Measurements from ENCODE around the gene DCAF11. TPM values are rescaled to one million over a fixed set of nuclear protein-coding genes. Genes with fewer than 3 reads are reported as not detected.
A peak's percentile ranks its signal among the peaks of the same experiment; 100 is the strongest.

DCAF11 gene
- total and polyA plus RNA-seq, 2 of the 8 experiments (the other 6 are each of a cell fraction or from before 2014, with no cell fraction given), result 60.4 to 63.6 TPM

- no peak overlapping the region for H3K23ac ChIP-seq (ENCODE audit: insufficient read length)
- H3K79me2 ChIP-seq (ENCODE audit: control insufficient read depth in 1 of 2, insufficient read depth in 2 of 2, low read length in 2 of 2), result peaks cover 0 to 12% of the 10 kb centered on the region in 2 experiments; a peak in 2 of 4 replicates
- CTCF ChIA-PET (ENCODE audit: partially characterized antibody), result interaction anchor here (0.6 to 3.1 kb wide), 7 partner anchors 12 to 82 kb away, joined by 3 to 18 read pairs (median 3); partner anchors contain the start of genes DCAF11, IRF9 and NRL
- no peak overlapping the region for H3K56ac ChIP-seq (replicated peaks; ENCODE audit: insufficient read length, low read depth, low read length)
- no peak overlapping the region for H3K18ac ChIP-seq (ENCODE audit: extremely low read depth, low read length)
- no peak overlapping the region for H2BK20ac ChIP-seq (ENCODE audit: low read length)
- H3K79me1 ChIP-seq (ENCODE audit: low read depth, low read length), result peaks cover 4% of the 10 kb centered on the region; the same call in 1 of the 2 replicates
- no peaks in the 10 kb centered on the region for H3K27me3 ChIP-seq (replicated peaks in 1 of 4; ENCODE audit: control insufficient read depth in 3 of 4, extremely low read depth in 1 of 4, insufficient read depth in 3 of 4, low read length in 3 of 4)
- 91% methylated on average over 9 of the region's 9 CpGs; no CpG with 5 or more reads in 1 of the 2 experiments for WGBS, 2 experiments (ENCODE audit: extremely low coverage in 1 of 2, insufficient coverage in 1 of 2, insufficient read length in 1 of 2, insufficient replicate concordance in 2 of 2, low coverage in 1 of 2, low lambda C conversion rate in 2 of 2, missing lambda C conversion rate in 1 of 2)
- DNase-seq (ENCODE audit: low read depth in 1 of 2, low spot score in 2 of 2), result no peak
- no peak overlapping the region for H3K14ac ChIP-seq (ENCODE audit: insufficient read length)
- no peak overlapping the region for H2AFZ ChIP-seq (ENCODE audit: low read length)
- no peaks in the 10 kb centered on the region for H3K9me3 ChIP-seq (ENCODE audit: insufficient read depth in 2 of 2, low read depth in 1 of 2, low read length in 1 of 2)
- H4K20me1 ChIP-seq (replicated peaks in 1 of 2; ENCODE audit: control insufficient read depth in 1 of 2, insufficient read depth in 2 of 2, low read length in 2 of 2), result peaks cover 0 to 1% of the 10 kb centered on the region in 2 experiments
- POLR2A ChIA-PET (ENCODE audit: partially characterized antibody), result interaction anchor here (0.9 to 10.5 kb wide), 11 partner anchors 8 to 81 kb away, joined by 3 to 118 read pairs (median 4); partner anchors contain the start of genes DCAF11, IRF9, NRL and PSME2
- H2BK120ac ChIP-seq (replicated peaks; ENCODE audit: low read depth, low read length), result no peak overlapping the region
- peaks cover 8% of the 10 kb centered on the region; the same call in 1 of the 2 replicates for H3K23me2 ChIP-seq (ENCODE audit: low read depth, low read length)
- no peak overlapping the region for H2BK12ac ChIP-seq (ENCODE audit: low read depth, low read length)
- H2BK15ac ChIP-seq (ENCODE audit: low read length), result no peak overlapping the region
- H4K5ac ChIP-seq (ENCODE audit: insufficient read length, low read depth, low read length), result no peak overlapping the region
- no peak overlapping the region for H4K8ac ChIP-seq (ENCODE audit: extremely low read depth, insufficient read depth, low read length)
- H2BK5ac ChIP-seq (ENCODE audit: low read depth, low read length), result no peak overlapping the region
- H3K4me1 ChIP-seq (replicated peaks in 1 of 4; ENCODE audit: control insufficient read depth in 3 of 4, insufficient read depth in 4 of 4, low read length in 3 of 4), result peaks cover 0 to 10% (median 7%) of the 10 kb centered on the region in 4 experiments; a peak in 5 of 7 replicates
- peak overlapping the region; percentile 53 to 55 for H3K4me2 ChIP-seq (ENCODE audit: insufficient read depth in 1 of 2, low read depth in 2 of 2, low read length in 2 of 2)
- no peak overlapping the region for H4K91ac ChIP-seq (replicated peaks; ENCODE audit: insufficient read length, low read length)
- H2AK5ac ChIP-seq (ENCODE audit: low read depth, low read length), result no peak overlapping the region
- H3K4ac ChIP-seq (replicated peaks; ENCODE audit: insufficient read length, low read depth, low read length), result no peak overlapping the region
- H3K36me3 ChIP-seq (ENCODE audit: control insufficient read depth in 2 of 4, insufficient read depth in 4 of 4, low read length in 3 of 4), result peaks cover 8 to 33% (median 16%) of the 10 kb centered on the region in 4 experiments; a peak in 6 of 8 replicates
- no peak overlapping the region; a peak in 1 of 7 replicates for H3K9ac ChIP-seq (replicated peaks in 1 of 4; ENCODE audit: extremely low read depth in 1 of 4, low read depth in 3 of 4, low read length in 3 of 4)
- H3K27ac ChIP-seq (ENCODE audit: low read depth, low read length), result no peak overlapping the region
- peak overlapping the region in 3 of 4 experiments; percentile 10 to 99 (median 79); a peak in 5 of 8 replicates for H3K4me3 ChIP-seq (ENCODE audit: extremely low read depth in 1 of 4, insufficient read depth in 2 of 4, low read depth in 3 of 4, low read length in 4 of 4)
- no peak for FAIRE-seq
- TF ChIP-seq TAF7 (optimal IDR thresholded peaks at IDR 0.05; ENCODE audit: borderline replicate concordance, low read depth, low read length), result no peak
- no peak for TF ChIP-seq SIX5 (IDR thresholded peaks at IDR 0.05; ENCODE audit: low read depth, low read length)
- TF ChIP-seq NRF1 (IDR thresholded peaks at IDR 0.05; ENCODE audit: low read depth, low read length), result no peak
Measured at GRCh38 chr14:24139272-24139934, 24.8 kb downstream of the DCAF11 start.

All from H1 (cell line).